ENCODE measurements around the gene SRP72. TPM values are rescaled to one million over a fixed set of nuclear protein-coding genes. Genes with fewer than 3 reads are reported as not detected.
A peak's percentile ranks its signal among the peaks of the same experiment; 100 is the strongest.

The SRP72 gene
- total RNA-seq, 1 experiment from 2014 or later: 108 TPM

GRCh38 chr4:56544573-56545131 lies 77.2 kb downstream of the SRP72 start:
- DNase-seq (ENCODE audit: extremely low read depth, low read depth): peak; percentile 53

DNA sequence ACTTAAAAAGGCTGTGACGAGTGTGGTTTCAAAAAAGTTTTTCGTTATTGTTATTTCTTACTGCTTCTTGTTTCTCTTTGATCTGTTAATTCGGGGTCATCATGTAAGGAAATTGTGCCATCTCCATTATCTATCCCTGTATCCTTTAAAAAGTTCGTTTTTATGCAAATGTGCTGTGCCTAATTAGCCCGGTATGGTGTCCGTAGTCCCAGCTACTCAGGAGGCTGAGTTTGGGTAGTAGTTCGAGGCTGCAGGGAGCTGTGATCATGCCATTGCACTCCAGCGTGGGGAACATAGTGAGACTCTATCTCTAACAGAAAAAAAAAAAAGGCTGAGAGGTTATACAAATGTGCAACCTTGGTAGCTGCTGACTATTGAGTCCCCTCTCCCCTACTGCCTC lies 83.2 kb downstream of the SRP72 start:
- no peak for DNase-seq (ENCODE audit: extremely low read depth, low read depth)

DNA sequence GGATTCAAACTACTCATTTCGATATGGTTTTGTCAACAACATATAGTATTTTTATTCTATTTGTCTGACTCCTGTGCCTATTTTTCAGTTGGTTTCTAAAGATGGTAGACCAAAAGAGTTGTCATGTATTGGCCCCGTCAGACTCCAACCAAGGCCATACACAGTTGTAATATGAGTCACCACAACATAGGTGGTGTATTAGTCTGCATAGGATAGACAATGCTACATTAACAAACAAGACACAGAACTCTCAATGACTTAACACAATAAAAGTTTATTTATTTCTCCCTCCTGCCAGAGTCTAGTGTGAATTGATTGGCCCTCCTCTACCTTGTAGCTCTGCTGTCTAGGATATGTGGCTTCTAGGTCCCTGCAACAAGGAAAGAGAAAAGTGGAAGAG lies 84.1 kb downstream of the SRP72 start:
- no peak for DNase-seq (ENCODE audit: extremely low read depth, low read depth)

GRCh38 chr4:56552273-56552672 lies 84.9 kb downstream of the SRP72 start:
- DNase-seq (ENCODE audit: extremely low read depth, low read depth): no peak

Other genes with a start within 250 kb of the SRP72 start
- gene AASDH, start 80.1 kb upstream of the SRP72 start, total RNA-seq (2014; rRNA removed; shearing (Covaris generic)): 12.1 and 13.3 TPM in 2 replicates
- gene PPAT, start 32.0 kb upstream of the SRP72 start, total RNA-seq (2014; rRNA removed; shearing (Covaris generic)): 39.1 and 39.8 TPM in 2 replicates
- gene PAICS, start 31.4 kb upstream of the SRP72 start, total RNA-seq (2014; rRNA removed; shearing (Covaris generic)): 127 and 144 TPM in 2 replicates
- gene ARL9, start 38.2 kb downstream of the SRP72 start, total RNA-seq (2014; rRNA removed; shearing (Covaris generic)): not detected in 2 replicates
- 224 and 235 TPM in 2 replicates for gene HOPX, start 213.7 kb downstream of the SRP72 start, total RNA-seq (2014; rRNA removed; shearing (Covaris generic))